Germinal center (tissue), 1 donor: Measurements from ENCODE around the gene RALGPS1.

ENCODE experiments used
- DNase-seq: peaks from one replicate; pipeline ENCODE4 v3.0.0; 2012; ENCODE audit warnings: mixed read lengths, low spot score

The RALGPS1 gene

DNA sequence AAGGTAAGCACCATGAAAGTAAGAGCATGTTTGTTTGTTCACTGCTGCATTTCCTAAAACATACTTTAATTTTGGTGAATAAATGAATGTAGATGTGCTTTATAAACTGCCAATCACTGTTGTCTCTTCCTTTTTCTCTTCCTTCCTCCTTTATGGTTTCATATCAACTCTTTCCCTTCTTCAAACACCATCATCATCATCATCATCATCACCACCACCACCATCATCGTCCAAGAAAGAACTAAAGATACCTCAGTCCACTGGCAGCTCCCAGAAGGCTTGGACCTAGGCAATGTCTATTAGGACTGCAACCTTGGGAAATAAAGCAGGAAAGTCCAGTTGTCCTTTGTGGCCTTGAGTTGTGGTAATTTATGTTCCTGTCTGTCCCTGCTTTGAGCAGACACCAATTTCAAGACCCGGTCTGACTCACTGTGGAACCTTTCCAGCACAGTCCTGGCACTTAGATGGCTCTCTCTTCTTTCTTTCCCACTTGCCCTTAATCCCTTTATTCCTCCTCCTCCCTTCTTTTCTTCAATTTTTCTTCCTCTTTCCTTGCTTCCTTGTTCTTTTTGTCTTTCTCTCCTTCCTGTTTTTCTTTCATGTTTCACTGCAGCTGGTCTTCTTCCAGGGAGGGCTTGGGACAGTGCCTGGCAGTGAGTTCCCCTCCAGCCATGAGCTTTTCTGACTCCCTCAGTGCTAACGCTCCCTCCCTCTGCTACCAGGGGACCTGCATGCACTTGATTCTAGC is 108.5 kb downstream of the RALGPS1 start:
- no peak for DNase-seq

DNA sequence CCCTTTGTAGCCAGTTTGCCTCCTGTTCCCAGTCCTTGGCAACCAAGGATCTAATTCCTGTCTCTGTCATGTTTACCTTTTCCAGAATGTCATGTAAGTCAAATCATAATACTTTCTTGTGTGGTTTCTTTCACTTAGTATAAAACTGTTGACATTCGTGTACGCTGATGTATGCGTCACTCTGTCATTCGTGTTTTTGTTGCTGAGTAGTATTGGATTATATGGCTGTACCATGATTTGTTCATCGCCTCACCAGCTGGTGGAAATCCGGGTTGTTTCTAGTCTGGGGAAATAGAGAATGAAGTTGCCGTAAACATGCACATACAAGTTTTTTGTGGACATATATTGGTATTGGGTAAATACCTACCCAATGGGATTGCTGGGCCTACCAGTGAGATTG is 110.5 kb downstream of the RALGPS1 start:
- no peak for DNase-seq

DNA sequence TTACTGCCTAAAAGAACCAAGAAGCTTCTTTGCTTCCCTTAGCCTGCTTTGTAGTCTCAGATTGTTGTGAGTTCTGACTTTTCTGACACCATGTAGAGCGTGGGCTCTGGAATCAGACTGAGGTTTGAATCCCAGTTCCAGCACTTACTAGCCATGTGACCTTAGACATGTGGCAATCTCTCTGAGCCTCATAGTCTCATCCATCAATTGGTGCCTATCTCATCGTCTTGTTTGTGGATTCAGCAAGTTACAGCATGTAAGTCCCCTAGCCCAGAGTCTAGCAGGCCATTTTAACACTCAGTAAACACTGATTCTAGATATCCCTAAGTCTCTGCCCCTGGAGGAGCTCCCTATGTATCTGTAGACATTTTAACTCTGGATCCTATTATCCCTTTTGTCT is 113.1 kb downstream of the RALGPS1 start:
- no peak for DNase-seq

DNA sequence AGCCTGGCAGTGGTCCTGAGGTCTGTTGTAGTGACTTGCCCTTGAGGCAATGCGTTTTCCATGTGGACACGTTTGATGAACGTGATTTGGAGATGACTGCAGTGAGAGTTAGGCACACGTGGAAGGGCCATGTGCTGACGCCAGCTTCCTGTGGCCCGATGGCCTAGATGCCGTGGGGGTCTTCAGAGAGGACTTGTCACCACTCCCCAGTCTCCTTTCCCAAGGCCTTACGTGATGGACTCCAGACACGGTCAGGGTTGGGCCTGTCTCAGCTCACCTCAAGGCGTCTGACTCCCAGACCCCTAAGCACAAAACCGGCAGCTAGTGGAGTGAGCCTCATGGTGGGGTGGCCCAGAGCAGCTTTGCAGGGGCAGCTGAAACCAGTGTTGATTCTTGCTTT is 115.0 kb downstream of the RALGPS1 start:
- DNase-seq: no peak

DNA sequence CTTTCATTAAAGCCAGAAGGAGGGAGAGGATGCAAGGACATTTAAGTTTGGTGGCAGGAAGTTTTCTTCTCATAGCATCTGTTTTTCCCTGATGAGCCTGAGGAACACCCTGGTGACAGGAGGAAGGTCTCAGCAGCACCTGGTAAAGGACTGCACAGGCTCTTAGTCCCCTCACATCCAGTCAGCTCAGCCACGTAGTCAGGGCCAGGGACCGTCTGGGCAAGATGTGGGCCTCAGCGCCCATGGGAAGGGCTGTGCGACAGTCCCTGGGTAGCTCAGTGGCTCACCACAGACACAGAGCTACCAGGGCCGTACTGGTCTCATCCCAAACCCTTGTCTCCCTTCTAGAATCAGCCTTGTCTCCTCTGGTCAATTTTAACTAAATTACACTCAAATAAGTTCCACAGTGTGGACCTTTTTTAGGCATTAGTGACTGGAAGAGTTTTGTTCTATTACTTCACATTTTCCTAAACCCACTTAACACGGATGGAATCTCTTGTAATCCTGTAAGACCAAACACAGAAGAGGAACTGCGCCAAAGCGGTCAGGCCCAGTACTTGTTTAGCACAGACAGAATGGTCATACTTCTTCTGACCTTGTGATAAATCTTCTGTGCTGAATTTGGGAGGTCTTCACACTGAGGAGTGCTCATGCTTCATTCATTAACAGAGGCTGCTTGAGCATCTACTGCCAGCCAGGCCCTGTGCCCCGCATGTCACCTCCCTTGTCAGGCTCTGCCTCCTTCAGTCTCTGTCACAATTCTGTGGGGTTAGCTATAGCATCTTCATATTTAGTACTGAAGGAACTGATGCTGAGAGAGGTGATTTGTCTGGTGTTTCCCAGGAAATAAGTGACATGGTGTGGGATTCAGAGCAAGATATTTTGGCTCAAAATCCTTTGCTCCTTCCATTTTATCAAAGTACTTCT is 116.5 kb downstream of the RALGPS1 start:
- DNase-seq: no peak

DNA sequence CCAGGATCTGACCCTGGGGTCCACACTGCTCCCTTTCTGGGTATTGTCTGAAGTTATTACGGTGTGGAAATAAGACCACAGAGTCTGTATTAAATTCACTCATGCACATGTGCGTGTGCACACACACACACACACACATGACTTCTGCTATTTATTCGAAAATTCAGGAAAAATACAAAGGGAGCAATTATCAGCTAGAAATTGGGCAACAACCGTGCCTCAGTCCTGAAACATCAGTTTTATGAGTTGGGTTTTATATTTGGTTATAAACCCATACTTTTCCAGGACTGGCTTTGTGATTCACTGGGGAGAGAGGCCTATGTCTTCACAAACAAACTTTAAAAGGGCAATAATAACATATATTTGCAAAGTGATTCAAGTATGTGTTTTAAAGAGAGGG is 117.7 kb downstream of the RALGPS1 start:
- DNase-seq: no peak

DNA sequence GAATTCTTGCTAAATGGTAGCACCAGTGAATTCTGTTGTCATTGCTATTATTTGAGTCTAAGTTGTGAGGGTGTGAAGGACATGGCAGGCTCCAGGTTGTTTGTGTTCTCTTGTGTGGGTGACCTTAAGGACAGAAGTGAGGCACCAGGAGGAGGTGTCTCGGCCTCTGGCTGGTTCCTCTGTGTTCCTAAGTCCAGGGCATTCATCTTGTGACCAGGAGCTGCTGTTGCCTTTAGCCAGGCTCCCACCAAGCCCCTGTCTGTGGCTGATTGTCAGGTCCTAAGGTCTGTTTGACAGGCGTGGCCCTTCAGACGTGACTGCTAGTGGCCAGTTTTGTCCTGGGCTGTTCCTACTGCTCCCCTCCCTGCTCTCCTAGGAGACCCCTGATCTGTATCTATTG is 118.5 kb downstream of the RALGPS1 start:
- no peak for DNase-seq

DNA sequence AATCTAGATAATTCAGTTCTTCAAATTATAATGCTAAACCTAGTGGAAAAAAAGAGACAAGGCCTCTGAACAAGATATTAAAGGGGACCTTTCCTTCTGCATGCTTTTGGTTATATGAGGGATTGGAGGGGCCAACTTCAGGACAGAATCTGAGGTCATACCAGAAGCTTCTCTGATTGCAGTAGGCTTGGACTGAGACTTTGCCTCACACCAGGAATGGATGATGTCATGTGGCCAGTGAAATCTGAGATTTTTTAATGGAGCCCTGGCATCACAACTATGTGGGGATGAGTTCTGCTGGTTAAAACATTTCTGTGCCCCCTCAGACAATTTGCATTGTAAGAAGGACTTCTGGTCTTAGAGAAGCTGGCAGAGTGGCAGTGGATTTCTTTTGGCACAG is 119.2 kb downstream of the RALGPS1 start:
- DNase-seq: no peak

DNA sequence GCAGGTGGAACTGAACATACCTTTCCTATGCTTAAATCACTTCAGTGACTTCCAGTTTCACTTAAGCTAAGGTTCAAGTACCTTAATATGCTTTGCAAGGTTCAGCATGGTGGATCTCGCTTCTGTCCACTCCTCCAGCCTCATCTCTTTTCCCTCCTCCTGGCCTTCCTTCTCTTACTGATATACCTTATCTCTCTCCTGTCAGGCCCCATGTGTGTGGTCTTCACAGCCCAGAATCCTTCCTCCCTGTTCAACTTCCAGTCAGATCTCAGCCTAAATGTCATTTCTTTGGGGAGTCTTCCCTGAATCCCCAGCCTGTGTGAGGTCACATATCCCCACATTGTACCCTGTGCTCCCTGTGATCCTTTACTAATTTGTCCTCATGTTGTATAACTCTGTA is 120.1 kb downstream of the RALGPS1 start:
- DNase-seq: no peak

DNA sequence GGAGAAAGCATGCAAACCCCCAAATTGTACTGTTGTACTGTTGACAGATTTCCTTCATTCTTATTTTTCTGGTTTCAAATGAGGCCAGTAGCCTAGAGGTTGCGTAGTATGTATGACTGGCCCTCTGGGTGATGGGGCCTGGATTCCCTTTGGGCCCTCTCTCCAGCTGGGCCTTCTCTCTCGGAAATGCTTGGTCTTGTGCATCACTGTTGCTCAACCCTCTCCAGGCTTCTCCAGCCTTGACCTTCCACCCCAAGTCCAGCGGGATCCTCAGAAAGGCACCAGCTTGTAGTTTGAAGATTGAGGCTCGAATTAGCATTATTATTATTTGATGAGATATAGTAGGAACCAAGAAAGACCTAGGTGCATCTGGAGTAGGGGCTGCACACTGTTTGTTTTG is 120.8 kb downstream of the RALGPS1 start:
- no peak for DNase-seq

DNA sequence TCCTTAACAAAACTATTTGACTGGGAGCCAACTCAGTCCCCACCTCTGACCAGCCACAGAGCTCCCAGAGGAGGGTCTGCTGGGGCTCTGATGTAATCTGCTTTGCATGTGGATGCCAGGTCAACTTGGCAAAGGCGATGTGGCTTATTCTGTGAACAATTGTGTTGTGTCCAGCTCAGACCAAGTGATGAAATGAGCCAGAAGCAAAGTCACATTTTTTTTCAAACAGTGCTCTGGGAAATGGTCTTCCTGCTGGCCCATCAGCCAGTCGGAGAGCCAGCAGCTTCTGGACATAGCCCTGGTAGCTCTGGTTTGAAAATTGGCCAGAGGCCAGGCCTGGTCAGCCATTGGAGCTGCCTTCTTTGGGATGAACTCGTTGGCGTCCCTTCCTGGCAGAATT is 121.4 kb downstream of the RALGPS1 start:
- DNase-seq: no peak

DNA sequence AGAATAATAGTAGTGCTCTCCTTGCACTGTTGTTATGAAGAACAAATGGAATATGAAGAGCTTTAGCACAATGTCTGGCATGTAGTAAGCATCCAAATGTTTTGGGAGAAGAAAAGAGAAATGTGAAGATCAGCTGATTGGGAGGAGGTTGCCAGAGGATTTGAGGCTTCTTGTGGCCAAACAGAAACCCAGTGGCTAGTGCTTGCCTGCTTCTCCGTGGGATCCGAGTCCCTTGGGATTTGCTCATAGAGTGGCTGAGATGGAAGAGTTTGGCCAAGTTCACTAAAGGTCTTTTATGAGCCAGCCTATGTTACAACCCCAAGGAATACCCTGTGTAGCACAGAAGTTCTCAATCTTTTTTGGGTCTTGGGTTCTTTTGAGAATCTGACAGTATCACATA is 121.9 kb downstream of the RALGPS1 start:
- no peak for DNase-seq

DNA sequence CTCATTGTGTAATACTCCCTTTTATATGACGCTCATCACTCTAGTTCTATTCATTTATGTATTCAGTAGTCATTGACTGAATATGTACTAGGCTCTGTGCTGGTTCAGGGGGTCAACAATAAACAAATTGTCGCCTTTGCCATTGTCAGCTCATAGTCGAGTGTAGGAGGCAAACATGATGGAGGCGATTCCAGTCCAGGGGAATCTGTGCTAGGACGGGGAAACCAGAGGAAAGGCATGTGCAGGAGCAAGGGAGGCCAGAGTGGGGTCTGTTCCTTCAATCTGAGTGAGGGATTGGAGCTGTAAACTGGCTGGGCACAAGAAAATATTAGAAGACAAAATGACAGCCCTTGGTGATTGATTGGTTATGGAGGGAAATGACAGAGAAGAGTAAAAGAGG is 123.9 kb downstream of the RALGPS1 start:
- no peak for DNase-seq

DNA sequence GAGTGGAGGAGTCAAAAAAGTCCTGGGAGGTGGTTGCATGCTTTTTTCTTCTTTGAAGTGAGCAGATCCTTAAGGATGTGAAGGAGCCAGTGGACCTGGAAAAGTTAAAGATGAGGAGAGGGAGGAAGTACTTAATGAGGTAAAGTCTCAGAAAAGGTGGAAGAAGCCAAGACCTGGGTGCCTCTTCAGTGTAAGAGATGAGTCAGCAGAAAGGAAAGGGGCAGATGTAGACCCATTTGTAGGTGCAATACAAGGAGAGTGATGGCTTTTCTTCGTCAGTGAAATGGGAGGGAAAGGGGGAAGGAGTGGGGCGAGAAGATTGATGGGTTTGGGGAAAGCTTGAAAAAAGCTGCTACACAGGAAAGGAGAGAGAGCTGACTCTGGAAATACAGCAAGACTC is 124.9 kb downstream of the RALGPS1 start:
- no peak for DNase-seq

DNA sequence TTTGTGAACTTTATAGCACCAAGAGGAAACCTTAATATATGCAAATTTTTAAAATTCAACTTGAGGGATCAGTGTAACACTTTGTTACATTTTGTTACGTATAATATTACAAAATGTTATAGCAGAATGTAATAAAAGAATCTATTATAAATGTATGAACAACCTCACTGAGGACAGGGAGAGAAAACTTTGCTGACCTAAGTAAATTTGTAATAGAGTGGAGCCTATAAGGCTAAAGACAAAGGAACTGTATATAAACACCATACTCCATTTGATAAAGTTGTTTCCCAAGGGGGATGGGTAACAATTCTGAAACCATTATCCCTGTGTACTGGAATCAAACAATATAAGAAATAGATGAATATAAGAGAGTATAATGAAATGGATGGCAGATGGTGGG is 130.6 kb downstream of the RALGPS1 start:
- DNase-seq: no peak

DNA sequence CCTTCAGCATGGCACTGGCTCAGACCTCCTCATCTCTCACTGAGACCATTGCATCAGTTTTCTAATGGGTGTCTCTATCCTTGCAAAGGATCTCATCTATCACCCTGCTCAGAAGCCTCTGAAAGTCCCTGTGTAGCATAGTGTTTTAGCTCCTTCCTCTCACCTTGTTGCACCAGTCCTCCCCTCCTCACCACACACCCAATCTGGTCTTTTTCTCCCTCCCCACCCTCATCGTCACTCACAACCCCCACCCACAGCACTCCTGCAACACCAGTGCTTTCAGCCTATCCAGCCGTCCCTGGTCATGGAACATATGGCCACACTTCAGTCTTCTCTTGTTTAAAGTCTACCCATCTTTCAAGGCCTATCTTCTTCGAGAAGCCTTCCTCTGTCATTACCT is 133.4 kb downstream of the RALGPS1 start:
- DNase-seq: no peak

DNA sequence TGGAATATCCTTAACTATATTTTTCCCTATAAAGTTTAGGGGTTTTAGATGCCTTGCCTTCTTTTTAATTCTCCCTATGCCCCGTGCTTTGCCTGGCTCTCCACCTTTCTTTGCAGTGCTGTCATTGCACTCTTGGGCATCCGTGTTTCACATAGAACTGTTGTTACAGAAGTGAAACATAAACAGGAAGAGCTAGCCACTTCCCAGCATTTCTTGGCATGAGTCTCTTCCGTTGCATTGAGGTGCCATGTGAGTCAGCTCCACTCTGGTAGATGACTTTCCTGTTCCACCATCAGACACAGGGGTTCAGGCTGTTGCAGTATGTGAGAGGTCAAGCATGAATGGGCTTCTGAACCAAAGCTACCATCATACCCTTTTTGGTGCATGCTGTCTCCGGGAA is 134.5 kb downstream of the RALGPS1 start:
- DNase-seq: no peak

DNA sequence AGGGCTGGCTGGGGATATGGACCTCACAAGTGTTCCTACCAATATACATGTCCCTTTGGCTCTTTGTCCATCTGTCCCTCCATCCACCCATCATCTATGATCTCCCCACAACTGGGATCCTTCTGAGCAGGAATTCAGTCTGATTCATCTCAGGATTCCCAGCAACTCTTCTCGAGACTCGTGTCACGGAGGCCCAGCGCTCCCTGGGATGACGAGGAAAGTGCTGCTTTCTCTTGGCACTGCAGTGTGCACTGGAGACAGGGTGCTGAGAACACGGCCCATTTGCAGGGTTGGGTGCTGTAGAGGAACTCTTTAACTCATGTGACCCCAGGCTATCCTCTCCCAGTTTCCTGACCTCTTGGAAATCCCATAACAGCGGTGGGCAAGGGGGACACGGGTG is 135.0 kb downstream of the RALGPS1 start:
- no peak for DNase-seq

DNA sequence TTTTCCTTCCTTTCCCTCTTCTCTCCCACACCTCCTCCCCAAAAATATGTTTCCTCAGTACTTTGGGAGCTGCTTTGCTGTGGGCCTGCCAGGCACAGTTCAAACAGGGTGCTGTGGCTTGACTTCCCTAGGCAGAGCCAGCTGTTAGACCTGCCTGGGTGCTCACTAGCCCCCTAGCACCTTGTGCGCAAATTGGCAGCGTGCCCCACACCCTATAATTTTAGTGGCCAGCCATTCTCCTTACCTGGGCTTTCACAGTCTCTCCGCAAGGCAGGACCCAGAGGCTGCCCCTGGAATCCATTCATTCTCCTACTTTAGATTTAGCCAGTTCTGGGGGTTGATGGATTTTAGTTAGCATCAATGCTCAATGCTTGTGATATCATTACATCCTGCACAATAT is 135.6 kb downstream of the RALGPS1 start:
- DNase-seq: no peak

DNA sequence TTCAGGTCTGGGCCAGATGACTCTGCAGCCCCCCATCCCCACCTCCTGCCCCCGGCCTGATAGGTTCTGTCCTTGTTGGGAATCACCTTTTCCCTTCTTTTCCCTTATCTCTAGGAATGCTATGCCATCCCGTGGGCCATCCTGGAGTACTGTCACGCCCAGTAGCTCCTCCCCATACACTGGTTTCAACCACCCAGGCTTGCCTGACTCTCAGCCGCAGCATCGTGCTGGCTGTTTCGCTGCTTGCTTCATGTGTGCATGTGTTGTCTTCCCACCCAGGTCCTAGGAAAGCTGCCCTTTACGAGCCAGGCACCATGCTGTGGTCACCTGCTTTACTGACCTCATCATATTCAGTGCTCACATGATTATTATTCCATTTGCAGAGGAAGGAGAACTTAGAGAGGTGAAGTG is 136.0 kb downstream of the RALGPS1 start:
- no peak for DNase-seq

DNA sequence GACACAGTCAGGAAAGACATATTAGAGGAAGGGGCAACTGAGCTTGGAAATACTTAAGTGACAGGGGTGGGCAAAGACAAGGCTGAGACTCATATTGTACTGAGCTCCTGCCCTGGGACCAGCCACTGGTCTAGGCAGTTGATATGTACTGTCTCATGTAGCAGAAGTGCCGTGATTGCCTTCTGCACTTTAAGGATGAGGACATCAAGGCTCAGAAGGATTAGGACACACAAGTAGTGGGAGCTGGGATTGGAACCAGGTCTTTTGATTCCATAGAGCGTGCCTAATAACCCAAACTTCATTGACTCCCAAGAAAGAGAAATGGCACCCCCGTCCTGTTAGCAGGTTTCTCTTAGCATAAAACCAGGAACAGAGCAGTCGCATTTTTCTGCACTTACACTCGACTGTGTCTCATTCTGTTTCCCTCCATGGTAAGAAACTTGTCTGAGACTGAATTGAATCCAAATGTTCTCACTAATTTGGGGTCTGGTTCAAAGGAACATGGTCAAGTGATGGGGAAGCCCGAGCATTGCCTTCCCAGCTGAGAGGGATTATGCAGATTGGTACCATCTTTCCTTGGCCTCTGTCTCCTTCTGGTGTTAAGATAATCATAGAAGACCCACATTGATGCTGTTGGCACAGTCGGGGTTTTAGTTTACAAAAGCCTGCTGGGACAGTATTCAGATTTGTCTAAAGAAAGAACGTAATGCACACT is 137.5 kb downstream of the RALGPS1 start:
- DNase-seq: no peak

DNA sequence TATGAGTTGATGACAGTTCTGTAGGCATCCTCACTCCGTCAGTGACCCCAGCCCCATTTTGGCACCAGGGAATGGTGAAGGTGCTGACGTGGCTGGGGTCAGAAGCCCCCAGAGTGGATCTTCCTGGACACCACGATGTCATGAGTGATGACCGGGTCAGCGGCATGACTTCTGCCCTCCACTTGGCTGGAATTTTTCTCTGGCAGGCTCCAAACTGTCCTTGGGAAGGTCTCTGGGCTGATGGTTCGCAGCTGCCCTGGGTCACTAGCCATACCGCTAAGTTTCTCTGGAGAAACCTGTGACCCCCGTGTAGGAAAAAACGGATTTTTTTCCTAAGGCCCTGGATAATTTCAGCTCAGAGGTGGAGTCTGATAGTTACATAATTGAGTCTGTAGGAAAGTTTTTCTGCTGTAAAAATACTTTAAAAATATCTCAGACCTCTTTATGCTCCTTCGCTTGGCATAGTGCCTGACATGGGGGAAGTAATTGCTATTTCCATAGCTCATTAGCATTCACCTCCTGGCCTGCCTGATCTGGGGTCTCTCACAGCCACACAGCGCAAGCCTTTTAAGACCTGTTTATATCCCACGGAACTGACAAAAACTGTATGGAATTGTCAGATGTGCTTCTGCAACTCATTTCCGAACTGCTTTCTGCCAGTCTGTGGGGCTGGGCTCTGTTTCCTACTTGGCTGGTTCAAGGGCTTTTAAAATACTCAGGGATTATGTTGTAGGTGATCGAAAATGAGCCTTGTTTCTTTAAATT is 138.7 kb downstream of the RALGPS1 start:
- no peak for DNase-seq
